CD4-positive, alpha-beta T cell treated with Interleukin-6 for 4 hours (primary cell): ENCODE measurements around the gene TGFBR2.

ENCODE experiments used
- DNase-seq: peaks from one replicate; pipeline ENCODE4 v3.0.0-alpha.2; 2020; ENCODE audit warnings: mixed read lengths

TGFBR2 gene

GRCh38 chr3:30694148-30694547 lies 87.7 kb downstream of the TGFBR2 start:
- DNase-seq: no peak

GRCh38 chr3:30694668-30695067 lies 88.3 kb downstream of the TGFBR2 start:
- DNase-seq: no peak

- DNase-seq: no peak
Measured at GRCh38 chr3:30695302-30696061, 89.1 kb downstream of the TGFBR2 start.

GRCh38 chr3:30696403-30696819 lies 90.0 kb downstream of the TGFBR2 start:
- DNase-seq: no peak

- no peak for DNase-seq
Measured at GRCh38 chr3:30696896-30697295, 90.5 kb downstream of the TGFBR2 start.

DNA sequence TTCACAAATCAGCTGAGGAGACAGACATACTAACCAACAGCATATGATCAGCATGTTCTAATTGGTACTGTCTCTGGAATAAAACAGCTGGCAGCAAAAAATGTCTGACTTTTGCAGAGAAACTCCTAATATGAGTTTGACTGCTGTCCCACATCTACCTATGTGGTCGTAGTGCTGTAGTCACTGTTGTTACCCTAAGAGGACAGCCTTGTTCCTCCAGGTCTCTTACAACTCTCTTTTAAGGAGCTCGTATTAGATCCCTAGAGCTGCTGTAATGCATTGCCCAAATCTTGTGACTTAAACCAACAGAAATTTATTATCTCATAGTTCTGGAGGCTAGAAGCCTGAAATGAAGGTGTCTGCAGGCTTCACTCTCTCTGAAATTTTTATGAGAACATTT lies 92.1 kb downstream of the TGFBR2 start:
- DNase-seq: no peak

DNA sequence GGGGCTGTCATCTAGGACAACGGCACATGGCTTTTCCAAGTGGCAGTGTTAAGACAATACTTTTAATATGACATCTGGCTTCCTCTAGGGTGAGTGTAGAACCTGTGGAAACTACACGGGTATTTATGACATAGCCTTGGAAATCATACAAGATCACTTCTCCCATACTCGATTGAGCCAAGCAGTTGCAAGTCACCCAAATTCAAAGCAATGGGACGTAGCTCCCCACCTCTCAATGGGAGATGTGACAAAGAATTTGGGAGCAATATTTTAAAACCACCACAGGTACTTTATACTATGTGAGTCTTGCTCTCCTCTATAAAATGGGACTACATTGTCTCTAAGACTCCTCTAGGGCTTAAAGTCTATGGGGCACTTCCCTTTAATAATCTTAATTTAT lies 93.5 kb downstream of the TGFBR2 start:
- no peak for DNase-seq

GRCh38 chr3:30700702-30701321 lies 94.4 kb downstream of the TGFBR2 start:
- DNase-seq: no peak

DNA sequence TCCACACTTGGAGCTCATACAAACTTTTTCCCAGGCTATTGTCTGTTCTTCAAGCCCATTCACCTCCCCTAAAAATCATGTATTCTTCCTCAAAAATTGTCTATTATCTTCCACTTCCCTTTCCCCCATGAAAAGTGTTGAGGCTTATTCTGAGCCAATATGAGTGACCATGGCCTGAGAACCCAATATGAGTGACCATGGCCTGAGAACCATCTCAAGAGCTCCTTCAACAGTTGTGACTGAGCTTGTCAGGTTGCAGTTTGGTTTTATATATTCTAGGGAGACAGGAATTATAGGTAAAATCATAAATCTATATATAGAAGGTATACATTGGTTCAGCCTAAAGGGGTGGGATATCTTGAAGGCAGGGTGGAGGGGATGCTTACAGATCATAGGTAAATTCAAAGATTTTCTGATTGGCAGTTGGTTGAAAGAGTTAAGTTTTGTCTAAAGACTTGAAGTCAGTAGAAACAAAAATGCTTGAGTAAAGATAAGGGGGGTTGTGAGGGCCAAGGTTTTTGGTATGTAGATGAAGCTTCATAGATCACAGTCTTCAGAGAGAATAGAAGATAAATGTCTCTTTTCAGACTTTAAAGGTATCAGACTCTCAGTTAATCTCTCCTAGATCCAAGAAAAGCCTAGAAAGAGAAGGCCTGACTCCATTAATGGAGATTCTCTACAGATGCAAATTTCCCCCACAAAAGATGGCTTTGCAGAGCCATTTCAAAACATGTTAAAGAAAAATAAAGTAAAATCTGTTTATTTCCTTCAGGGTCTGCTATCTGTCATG lies 95.8 kb downstream of the TGFBR2 start:
- no peak for DNase-seq

GRCh38 chr3:30702828-30703397 lies 96.5 kb downstream of the TGFBR2 start:
- DNase-seq: no peak

GRCh38 chr3:30704931-30705890 lies 98.8 kb downstream of the TGFBR2 start:
- no peak for DNase-seq

DNA sequence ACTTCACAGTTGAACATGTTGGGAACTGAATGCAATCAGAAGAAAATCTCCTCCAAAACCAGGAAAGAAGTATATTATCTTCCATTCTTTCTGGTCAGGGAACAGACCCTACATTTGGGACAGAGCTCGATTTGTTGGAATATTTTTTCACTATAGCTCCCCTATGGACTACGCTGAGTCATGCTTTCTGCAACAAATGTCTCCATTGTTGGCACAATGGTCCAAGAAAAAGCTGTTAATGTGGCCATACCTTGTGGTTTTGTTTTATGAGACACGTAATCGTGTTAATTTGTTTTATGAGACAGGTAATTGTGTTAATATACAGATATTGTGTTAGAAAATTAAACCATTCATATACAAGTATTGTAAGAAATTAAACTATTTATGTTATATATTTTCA lies 101.4 kb downstream of the TGFBR2 start:
- no peak for DNase-seq

GRCh38 chr3:30708472-30708871 lies 102.1 kb downstream of the TGFBR2 start:
- no peak for DNase-seq

- no peak for DNase-seq
Measured at GRCh38 chr3:30710017-30710416, 103.6 kb downstream of the TGFBR2 start.

DNA sequence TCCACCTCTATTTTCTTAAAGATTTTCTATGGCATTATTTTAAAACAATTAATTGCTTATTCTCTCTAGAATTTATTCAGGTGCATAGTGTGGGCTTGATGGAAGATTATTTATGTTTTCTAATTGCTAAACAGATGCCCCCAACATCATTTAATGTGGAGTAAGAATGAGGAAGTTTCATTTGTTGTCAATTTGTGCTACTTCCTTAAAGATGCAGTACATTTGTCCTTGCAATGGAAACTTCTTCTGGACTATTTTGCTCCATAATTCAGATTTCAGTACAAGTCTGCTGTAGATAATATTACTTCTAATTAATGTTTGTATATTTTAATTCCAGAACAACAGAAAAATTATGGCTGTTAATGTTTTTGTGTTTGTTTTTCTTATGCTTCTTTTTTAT lies 104.8 kb downstream of the TGFBR2 start:
- DNase-seq: no peak

GRCh38 chr3:30711867-30712266 lies 105.5 kb downstream of the TGFBR2 start:
- DNase-seq: no peak

GRCh38 chr3:30712991-30713390 lies 106.6 kb downstream of the TGFBR2 start:
- DNase-seq: no peak

GRCh38 chr3:30713885-30714503 lies 107.6 kb downstream of the TGFBR2 start:
- DNase-seq: no peak

- DNase-seq: no peak
Measured at GRCh38 chr3:30719536-30719935, 113.1 kb downstream of the TGFBR2 start.

- no peak for DNase-seq
Measured at GRCh38 chr3:30720586-30721313, 114.3 kb downstream of the TGFBR2 start.

DNA sequence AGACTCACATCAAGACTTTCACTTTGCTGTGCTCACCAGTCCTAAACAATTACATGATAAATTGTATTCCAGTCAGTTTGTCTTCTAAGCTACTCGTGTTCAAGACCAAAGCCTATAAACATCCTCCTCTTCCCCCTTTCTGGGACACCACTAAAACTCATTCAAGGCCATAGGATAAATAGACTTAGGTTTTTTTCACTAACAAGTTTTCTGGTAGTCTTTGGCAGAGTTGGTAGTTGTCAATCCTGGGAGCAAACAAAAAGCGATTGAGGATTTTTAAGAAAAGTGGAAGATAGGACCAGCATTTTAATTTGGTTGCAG lies 114.9 kb downstream of the TGFBR2 start:
- DNase-seq: no peak
